Right kidney (tissue), 1 donor: ENCODE measurements around the gene F3.
A peak's percentile ranks its signal among the peaks of the same experiment; 100 is the strongest.

Experiments used
- DNase-seq: peaks from one replicate; pipeline ENCODE4 v3.0.0-alpha.2; 2016

F3 gene

DNA sequence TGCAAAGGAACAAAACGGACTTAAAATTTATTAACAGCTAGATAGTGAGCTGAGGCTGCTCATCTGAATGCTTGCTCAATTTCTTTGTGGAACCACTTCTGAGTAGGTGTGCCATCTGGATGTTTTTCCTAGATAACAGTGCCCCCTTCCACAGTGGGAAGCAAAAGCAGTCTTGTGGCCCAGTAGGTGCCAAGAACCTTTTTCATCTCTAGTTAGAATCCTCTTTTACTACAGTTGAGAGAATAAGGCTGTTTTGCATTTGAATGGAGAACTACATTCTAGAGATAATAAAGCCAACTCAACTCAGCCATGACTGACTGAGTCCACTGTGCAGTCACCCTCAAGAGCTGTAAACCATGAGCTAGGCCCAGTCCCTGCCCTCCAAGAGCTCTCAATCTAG lies 13.3 kb downstream of the F3 start:
- DNase-seq, result no peak

DNA sequence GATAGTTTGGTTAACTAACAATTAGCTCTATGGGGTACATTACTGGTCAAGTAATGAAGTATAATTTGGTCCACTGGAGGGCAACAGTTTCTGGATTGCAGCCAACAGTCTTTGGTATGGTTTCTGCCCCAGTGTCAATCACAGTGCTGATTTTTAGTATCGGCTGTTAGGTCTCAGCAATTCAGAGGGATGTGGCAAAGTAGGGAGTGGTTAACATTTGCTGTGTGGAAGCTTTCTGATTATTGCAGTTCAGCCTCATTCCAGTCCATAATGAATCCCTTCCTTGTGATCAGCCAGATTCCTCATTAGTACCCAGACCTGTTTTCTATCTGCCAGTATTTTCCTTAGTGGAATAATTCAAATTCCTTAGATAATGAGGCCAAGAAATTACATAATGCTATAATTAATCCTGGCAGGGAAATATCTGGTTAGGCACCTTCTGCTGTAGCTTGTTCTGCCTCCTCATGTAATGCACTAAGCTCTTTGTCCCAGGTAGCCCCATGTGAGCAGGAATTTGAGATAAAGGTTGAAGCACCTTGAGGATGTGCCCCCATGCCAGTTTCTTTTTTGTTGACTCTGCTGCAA lies 14.0 kb downstream of the F3 start:
- DNase-seq, result peak; percentile 21

DNA sequence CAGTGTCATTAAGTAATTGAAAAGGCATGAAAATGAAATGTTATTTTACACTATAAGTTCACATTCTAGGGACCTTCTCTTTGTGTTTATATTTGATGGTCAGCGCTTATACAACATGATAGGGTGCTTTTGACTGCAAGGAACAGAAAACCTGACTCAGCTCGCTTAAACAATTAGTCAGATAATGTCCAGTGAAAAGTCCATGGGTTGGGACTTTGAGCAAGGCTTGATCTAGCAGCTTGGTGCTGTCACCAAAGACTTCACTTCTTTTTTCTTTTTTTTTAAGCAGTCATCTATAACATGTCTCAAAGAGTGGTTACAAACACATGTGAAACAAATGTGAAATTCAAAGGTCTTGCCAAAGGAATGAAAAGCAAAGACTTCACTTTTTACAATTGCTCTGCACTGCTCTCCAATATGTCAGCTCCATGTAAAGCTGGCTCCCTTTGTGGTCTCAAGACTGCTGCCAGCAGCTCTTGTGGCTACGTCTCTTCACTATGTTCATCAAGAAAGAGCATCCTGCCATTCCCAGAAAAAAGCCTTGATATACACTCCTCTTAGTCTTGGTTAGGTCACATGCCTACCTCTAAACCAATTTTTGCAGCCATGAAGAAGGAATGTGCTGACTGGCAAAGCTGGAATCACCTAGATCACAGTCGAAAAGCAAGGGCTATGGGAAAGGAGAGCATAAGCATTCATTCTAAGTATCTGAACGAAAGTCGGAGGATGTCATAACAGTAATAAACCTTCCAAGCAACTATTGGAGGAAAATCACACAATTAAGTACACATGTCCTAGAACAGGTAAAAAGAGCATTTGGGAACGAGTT lies 15.2 kb downstream of the F3 start:
- DNase-seq, result no peak

DNA sequence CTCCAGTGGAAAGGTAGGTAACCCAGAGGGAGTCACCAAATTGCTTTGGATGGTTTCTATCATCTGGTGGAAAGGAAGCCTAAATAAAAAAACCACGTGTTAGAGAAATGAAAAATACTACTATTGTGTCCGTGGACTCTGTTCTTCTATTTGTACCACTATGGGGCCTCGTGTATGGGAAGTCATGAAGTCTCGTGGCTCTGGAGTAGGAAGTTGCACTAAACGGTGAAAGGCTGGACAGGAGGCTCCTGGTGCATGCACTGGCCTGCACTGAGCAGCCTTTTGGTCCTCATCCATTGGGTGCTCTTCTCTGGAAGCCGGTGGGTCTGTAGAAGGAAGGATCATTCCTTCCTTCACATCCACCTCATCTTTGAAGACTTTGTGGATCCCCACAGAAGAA lies 17.0 kb downstream of the F3 start:
- DNase-seq, result no peak

DNA sequence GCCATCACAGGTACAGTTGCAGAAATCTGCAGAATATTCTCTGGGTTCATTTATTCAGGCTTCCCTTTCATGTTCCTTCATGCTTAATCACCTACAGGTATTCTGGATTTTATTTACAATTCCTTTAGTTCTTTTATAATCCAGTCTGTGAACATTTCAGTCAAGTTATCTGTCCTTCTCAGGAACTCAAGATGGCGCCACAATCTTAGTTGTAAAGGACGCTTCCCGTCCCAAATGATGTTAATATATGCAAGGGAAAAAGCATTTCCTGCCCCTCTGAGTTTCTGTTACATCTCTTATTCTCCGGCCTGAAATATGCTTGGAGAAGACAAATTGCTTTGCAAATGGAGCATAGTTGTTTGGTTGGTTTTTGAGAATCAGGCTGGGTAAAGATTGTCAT lies 19.3 kb downstream of the F3 start:
- no peak for DNase-seq

DNA sequence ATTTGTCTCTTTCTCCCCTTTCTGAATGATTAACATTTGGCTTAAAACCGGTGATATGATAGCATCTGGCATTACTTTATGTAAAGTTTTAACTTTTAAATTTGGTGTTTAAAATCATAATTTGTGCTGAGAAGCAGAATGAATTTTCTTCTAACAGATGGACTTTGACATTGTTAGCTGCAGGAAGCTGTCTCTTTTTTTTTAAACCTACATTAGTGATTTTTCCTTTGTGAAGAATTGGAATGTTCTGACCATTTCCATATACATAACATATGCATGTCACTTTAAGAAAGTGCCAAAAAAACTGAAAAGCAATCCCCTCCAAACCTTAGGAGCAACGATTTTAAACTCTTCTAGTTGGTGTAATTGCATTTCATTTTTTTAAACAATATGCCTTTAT lies 22.2 kb downstream of the F3 start:
- no peak for DNase-seq

DNA sequence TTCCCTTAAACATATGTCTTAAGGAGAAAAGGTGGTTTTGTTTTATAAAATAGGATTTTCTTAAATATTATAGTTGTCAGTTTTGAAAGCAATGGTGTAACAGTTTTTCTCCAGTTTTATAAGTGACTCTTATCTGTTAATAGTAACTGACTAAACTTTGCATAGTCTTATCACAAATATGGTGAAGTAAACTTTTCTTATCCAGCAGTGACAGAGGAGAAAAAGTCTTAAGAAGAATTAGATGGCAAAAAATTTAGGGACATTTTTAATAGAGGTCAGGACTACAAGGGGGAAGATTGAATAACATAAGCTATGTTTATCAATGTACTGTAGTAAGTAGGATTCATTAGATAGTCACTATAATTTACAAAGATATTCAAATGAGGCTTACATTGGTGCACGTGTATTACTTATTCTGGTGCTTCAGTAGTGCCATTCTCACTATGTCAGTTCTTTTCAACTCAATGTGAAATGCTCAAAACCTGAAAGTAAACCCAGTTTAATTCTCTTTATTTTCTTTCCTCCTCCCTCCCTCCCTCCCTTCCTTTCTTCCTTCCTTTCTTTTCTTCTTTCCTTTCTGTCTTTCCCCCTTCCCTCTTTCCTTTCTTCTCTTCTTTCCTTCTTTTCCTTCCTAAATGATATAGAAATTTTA lies 26.1 kb downstream of the F3 start:
- no peak for DNase-seq

DNA sequence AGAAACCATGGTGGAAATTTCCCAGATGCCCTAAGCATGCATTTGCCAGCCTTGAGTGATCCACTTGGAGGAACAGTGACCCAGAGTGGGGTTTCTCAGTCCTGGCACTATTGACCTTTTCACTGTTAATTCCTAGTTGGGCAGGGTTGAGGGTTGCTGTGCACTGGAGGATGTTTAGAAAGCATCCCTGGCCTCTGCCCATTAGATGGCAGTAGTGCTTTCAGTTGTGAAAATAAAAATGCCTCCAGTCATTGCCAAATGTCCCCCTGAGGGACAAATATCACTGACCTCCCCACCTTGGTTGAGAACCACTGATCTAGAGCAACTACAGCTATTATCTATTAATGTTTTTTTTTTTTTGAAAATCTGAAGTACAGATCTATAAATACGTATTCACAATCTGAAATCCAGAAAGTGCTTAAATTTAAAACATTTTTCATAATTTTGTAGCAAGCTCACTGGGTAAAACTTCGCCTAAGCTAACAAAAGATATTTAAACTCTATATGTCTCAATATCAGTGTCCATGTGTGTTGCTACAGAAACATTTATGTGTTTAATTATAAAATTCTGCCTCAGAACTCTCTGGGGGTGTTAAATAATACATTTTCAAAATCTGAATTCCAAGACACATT lies 27.3 kb downstream of the F3 start:
- no peak for DNase-seq

DNA sequence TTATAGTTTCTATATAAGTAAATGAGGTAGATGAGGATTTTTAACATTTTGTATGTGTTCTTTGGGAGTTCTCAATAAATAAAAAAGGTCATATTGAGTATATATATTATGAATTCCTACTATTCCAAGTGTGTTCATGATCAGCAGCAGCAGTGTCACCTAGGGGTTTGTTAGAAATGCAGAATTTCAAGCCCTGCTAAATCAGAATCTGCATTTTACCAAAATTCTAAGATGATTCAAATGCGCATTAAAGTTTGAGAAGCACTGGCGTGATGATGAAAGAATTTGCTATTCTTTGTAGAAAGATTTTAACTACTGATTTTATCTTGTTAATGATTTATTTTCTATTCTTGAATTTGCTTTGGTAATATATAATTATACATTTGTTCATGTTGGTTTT lies 28.7 kb downstream of the F3 start:
- DNase-seq, result no peak

DNA sequence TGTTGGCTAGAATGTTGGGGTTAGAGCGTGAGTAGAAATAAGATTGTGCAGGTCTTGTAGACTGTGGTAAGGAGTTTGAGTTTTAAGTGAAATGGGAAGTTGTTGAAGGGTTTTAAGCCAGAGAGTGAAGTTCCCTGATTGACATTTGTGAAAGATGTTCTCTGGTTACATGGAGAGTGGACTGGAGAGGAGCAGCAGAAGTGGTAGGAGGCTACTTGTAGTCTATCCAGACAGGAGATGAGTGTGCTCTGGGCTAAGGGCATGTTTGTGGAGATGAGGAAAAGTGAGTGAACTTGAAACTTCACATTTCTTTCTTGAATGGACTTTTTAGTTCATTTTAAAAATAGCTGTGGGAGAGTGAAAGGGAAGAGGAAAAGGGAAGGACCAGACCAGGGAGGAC lies 37.0 kb downstream of the F3 start:
- DNase-seq, result no peak

DNA sequence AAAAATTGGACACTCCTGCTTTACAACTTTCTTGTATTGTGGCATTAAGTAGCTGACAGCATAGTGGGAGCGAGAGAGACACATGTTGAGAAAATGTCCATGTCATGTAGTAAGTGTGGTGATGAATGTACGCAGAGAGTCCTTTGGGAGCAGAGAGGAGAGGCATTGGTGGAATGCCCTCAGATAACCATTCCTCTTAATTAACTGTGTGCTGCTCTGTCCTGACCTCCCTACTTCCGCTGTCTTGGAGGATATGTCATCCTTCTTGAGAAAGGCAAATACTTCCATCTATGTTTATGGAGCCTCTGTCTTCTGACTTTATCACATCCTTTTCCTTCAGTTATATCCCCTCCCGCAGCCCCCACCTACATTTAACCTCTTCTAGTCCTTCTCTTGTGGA lies 38.4 kb downstream of the F3 start:
- no peak for DNase-seq

DNA sequence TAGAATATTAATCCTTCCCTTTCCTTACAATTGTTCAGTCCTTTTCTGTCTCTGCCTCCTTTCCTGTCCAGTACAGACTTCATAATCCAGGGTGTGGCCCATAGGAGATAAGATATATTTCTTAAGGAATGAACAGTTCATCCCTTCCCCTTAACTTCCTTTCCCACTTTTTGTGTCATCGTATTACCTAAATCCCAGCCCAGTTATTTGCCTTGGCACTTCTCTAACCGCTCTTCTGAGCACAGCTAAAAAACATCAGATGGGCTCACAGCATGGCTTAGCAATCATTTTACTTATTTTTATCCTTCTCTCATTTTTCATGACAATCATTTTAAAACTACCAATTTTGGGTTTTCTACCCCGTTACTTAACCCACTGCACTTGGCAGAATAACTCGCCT lies 39.6 kb downstream of the F3 start:
- DNase-seq, result no peak

DNA sequence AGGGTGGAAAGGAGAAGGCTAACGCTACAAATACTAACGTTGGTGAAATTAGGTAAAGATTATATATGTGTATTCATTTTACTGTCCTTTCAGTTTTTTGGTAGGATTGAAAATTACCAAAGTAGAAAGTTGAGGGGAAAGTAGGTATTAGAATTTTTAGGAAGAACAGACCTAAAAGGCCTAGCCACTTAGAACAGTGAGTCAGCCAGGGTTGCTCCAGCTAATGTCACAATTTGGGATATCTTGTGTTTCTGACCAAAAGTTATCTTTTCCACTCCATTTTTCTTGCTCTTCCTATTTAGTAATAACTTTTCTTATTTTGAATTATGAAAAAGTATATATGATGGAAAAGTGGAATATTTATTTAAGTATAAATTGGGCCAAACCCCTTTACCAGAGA lies 40.1 kb downstream of the F3 start:
- DNase-seq, result no peak

DNA sequence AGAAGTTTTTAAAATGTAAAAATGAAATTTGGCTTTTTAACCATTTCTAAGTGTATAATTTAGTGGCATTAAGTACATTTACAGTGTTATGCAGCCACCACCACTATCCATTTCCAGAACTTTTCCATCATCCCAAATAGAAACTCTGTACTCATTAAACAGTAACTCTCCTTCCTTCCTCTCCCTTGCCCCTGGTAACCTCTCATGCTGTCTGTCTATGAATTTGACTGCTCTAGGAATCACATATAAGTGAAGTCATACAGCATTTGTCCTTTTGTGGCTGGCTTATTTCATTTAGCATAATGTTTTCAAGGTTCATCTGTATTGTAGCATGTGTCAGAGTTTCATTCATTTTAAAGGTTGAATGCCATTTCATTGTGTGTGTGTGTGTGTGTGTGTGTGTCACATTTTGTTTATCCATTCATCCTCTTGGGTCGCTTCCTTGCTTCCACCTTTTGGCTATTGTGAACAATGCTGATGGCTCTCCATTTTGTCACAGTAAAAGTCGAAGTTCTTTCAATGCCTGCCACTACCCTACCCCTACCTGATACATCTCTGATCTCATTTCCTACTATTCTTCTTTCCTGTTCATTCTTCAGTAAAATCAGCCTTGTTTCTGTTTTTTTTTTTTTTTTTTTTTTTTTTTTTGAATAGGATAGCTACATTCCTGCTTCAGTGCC lies 45.3 kb downstream of the F3 start:
- DNase-seq, result no peak

DNA sequence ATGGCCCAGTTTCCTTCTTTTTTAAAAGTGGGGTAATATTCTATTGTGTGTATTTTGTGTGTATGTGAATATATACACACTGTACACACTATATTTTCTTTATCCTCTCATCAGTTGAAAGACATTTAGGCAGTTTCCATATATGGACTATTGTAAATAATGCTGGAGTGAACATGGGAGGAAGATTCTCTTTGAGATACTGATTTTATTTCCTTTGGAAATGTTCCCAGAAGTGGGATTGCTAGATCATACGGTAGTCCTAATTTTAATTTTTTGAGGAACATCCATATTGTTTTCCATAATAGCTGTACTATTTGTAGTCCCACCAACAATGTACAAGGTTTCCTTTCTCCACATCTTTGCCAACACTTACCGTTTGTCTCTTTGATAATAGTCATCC lies 51.0 kb downstream of the F3 start:
- DNase-seq, result no peak

DNA sequence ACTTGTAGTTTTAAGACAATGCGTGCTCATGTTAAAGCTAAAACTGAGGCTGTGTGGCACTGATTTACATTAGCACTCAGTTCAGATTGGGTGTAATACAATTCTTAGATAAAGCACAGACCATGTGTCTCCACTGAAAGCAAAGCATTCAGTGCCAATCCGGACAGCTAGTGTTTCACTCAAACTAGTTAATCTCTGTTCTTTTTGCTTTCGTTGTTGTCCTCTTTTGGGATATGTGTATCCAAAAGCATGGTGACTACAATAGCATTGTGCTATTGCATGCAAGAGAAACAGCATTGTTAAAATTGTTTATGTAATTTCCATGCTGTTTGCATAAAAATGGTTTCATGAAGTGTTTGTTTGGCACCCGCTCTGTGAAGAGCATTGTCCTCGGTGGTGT lies 54.6 kb downstream of the F3 start:
- no peak for DNase-seq

DNA sequence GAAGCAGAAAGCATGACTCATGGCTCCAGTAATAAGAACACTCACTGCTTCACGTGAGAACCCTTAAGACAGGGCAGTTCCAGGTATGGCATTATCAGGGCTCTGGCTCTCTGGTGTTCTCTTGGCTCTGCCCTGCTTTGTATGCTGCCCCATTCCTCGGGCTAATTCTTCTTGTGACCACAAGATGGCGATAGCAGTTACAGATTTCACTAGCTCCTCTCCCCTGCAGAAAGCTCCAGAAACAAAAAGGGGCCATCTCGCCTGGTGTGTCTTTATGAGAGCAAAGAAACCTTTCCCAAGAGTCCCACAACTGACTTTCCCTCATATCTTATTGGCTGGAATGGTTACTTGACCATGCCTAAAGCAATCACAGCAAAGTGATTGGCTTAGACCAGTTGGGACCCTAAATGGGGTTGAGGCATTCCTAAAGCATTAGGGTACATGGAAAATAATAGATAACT lies 60.1 kb downstream of the F3 start:
- DNase-seq, result peak; percentile 33

DNA sequence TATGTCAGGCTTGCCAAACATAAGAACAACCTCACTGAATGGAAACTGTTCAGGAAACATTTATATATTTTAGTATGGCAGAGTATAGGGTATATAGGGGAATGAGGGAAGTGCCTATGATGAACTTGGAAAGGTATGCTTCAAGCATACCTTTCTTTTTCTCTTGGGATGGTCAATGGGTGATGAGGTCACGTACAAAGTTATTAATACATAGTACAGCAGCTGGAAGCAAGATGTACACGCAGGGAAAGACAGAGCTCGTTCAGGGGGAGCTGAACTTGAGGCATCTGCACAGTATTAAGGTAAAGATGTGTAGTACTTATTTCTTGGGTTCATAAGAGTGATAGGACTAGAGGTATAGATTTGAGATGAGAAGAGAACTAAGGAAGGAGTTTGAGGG lies 61.9 kb downstream of the F3 start:
- DNase-seq, result no peak
